T-cell (primary cell): ENCODE data around the gene B3GNT5. TPM values are rescaled to one million over a fixed set of nuclear protein-coding genes. Genes with fewer than 3 reads are reported as not detected.

Experiments
- ATAC-seq, 4 experiments: fragments of 200-7000 bp in 3 of 4; fragments of 150-1000 bp in 1 of 4; cut with Tn5 transposase; replicated peaks in 1 of 4; 1 replicate in 3 of 4; 2 replicates in 1 of 4; pipeline ENCODE4 v1.10.0; 2021; ENCODE audit warnings: moderate library complexity in 3 of 4, mild to moderate bottlenecking in 2 of 4, moderate number of reproducible peaks in 1 of 4
- CTCF ChIA-PET, 2 donors: fragments of 300-600 bp; sonication (Branson Sonifier 250); formaldehyde crosslinking; loops; one replicate each; lab custom pipeline; 2022; ENCODE audit warnings: antibody characterized with exemption in 2 of 2; lab: Charles Lee
- POLR2A ChIA-PET, 2 donors: fragments of 300-600 bp; sonication (Branson Sonifier 250); formaldehyde crosslinking; loops; one replicate each; lab custom pipeline; 2022; ENCODE audit warnings: antibody characterized with exemption in 2 of 2; lab: Charles Lee
- DNase-seq, 35 experiments: peaks; one replicate each; pipeline versions ENCODE4 v3.0.0 to v3.0.0-alpha.2; 2013 to 2023
- H3K27ac ChIP-seq: one replicate; pipeline ENCODE4 v1.5.1; 2013; ENCODE audit warnings: low read length
- H3K27me3 ChIP-seq, 2 experiments: replicated peaks in 1 of 2; 1 replicate in 1 of 2; 2 replicates in 1 of 2; pipeline versions ENCODE4 v1.6.1 to v1.7.0; 2013; ENCODE audit warnings: low read length in 1 of 2, mixed read lengths in 1 of 2; ENCODE audit not compliant: control insufficient read depth in 2 of 2, insufficient read depth in 2 of 2; ENCODE audit errors: extremely low read depth in 1 of 2
- H3K36me3 ChIP-seq, 2 donors: 1 replicate in 1 of 2; 2 replicates in 1 of 2; pipeline versions ENCODE4 v1.6.1 to v1.7.0; 2013; ENCODE audit warnings: low read length in 1 of 2; ENCODE audit not compliant: control insufficient read depth in 2 of 2, insufficient read depth in 1 of 2; ENCODE audit errors: extremely low read depth in 1 of 2
- H3K4me1 ChIP-seq, 2 experiments: 1 replicate in 1 of 2; 2 replicates in 1 of 2; pipeline versions ENCODE4 v1.6.1 to v1.7.0; 2013; ENCODE audit warnings: low read length in 2 of 2, mixed read lengths in 1 of 2; ENCODE audit not compliant: insufficient read depth in 2 of 2, control insufficient read depth in 1 of 2; ENCODE audit errors: extremely low read depth in 1 of 2
- H3K4me3 ChIP-seq, 2 donors: 1 replicate in 1 of 2; 2 replicates in 1 of 2; pipeline versions ENCODE4 v1.5.1 to v1.7.0; 2013; ENCODE audit warnings: mild to moderate bottlenecking in 2 of 2, low read length in 1 of 2, moderate library complexity in 1 of 2; ENCODE audit not compliant: control insufficient read depth in 1 of 2; ENCODE audit errors: extremely low read depth in 1 of 2
- H3K9me3 ChIP-seq: 2 replicates; pipeline ENCODE4 v1.7.0; 2013
- H3K27ac Mint-ChIP-seq, 2 donors: one replicate each; pipeline ENCODE4 v1.8.0; 2020 to 2021; ENCODE audit warnings: mild to moderate bottlenecking in 2 of 2, mixed read lengths in 2 of 2
- H3K27me3 Mint-ChIP-seq, 2 donors: one replicate each; pipeline ENCODE4 v1.8.0; 2021 to 2022; ENCODE audit warnings: mixed read lengths in 2 of 2
- H3K36me3 Mint-ChIP-seq: one replicate; pipeline ENCODE4 v1.8.0; 2021; ENCODE audit warnings: mixed read lengths
- H3K4me1 Mint-ChIP-seq, 3 donors: one replicate each; pipeline ENCODE4 v1.8.0; 2020 to 2022; ENCODE audit warnings: mixed read lengths in 3 of 3, mild to moderate bottlenecking in 1 of 3
- H3K4me3 Mint-ChIP-seq, 3 donors: one replicate each; pipeline ENCODE4 v1.8.0; 2020 to 2022; ENCODE audit warnings: mild to moderate bottlenecking in 3 of 3, mixed read lengths in 3 of 3, moderate library complexity in 3 of 3
- H3K9me3 Mint-ChIP-seq, 3 donors: one replicate each; pipeline ENCODE4 v1.8.0; 2020 to 2022; ENCODE audit warnings: mixed read lengths in 3 of 3
- WGBS: methylation state at CpG from one replicate; pipeline ENCODE4 v1.1.5; 2013; ENCODE audit warnings: missing lambda C conversion rate; ENCODE audit not compliant: insufficient coverage; 5-methylcytosine and 5-hydroxymethylcytosine counted together
- total RNA-seq, 35 experiments: library from RNA in 6 of 35; stranded (reverse) in 6 of 35; fragments of 120-200 nt in 1 of 35; gene quantifications; one replicate each; pipeline versions ENCODE4 v1.2.1 to v1.2.4 and lab custom pipeline; 2013 to 2026

Gene B3GNT5
- total RNA-seq, 5 donors from 2014 or later (not counting 1 experiment from before 2014, with no cell fraction given) = 0.16 to 0.92 (median 0.55) TPM

DNA sequence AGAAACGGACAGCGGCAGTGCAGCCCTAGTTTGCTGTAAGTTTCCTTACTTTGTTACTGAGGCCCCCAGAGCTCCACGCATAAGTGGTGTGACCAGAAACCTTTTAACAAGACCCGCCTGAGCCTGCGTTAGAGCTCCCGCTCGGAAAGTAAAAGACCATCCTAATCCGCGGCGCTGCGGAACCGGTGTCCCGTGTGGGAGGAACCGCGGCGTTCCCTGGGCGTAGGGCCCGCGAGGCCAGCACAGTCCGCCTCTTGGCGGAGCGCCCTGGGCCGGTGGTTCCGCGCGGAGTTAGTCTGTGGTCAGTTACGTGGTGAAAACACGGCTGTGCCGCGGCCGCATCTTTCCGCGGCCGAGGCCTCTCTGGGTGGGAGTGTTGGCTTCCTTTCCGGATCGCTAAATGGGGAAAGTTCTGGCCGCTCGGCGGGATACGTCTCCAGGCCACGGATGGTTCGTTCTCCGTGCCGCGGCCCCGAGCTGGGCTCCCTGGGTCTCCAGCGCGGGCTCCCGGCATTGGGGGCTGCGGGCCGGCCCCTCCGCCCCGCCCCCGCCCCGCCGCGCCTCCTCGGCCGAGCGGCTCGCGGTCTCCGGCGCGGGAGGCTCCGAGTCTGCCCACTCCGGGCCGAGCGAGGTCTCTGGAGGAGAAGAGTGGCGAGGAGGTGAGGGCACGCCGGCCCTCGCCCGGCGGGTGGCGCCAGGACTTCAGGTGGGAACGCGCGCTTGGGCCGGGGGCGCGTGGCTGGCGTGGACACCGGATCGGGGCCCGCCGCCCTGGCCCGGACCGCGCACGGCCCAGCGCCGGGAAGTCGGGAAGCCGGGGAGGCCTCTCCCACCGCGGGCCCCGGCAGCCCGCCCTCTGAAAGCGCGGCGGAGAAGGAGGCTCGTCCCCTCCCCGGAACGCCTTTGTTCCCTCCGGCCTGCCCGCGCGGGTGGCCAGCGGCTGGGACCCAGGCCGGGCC is 754 bp downstream of the B3GNT5 start:
- peak; percentile 38 to 61 (median 53) for ATAC-seq
- Histone ChIP-seq H3K27ac (no peak overlapping the region), H3K27me3 (peaks cover 0 to 38% of the 10 kb centered on the region in 2 experiments), H3K9me3 (no peaks in the 10 kb centered on the region), H3K4me1 (peaks cover 2 to 12% of the 10 kb centered on the region in 2 experiments), H3K4me3 (peak overlapping the region; percentile 54 to 95), H3K36me3 (no peaks in the 10 kb centered on the region)
- DNase-seq = peak in 12 of 35 experiments; percentile 6 to 35 (median 21)
- H3K36me3 Mint-ChIP-seq = no peaks in the 10 kb centered on the region
- H3K4me3 Mint-ChIP-seq = peak overlapping the region; percentile 68 to 81 (median 73)
- POLR2A ChIA-PET = interaction anchor here in 1 of 2 donors (0.6 to 0.8 kb wide), 2 partner anchors 32 to 69 kb away, joined by 4 read pairs; no protein-coding TSS in a partner anchor
- no peak overlapping the region for H3K27ac Mint-ChIP-seq
- H3K9me3 Mint-ChIP-seq = no peaks in the 10 kb centered on the region
- CTCF ChIA-PET = interaction anchor here (0.8 to 1.7 kb wide), 3 partner anchors 32 to 130 kb away, joined by 3 to 4 read pairs (median 3); no protein-coding TSS in a partner anchor
- peaks cover 10 to 14% (median 11%) of the 10 kb centered on the region in 3 donors for H3K4me1 Mint-ChIP-seq
- whole genome bisulfite sequencing = under 1% methylated on average over 110 of the region's 111 CpGs
- H3K27me3 Mint-ChIP-seq = peaks cover 27 to 41% of the 10 kb centered on the region in 2 donors

GRCh38 chr3:183254487-183255347 is 1.7 kb downstream of the B3GNT5 start:
- Mint-ChIP-seq H3K27me3 (peaks cover 33 to 41% of the 10 kb centered on the region in 2 donors), H3K4me3 (peak overlapping the region; percentile 48 to 65 (median 60)), H3K4me1 (peaks cover 10 to 14% (median 11%) of the 10 kb centered on the region in 3 donors), H3K9me3 (no peaks in the 10 kb centered on the region), H3K27ac (no peak overlapping the region), H3K36me3 (no peaks in the 10 kb centered on the region)
- Histone ChIP-seq H3K4me3 (peak overlapping the region in 1 of 2 donors; percentile 95), H3K27ac (no peak overlapping the region), H3K9me3 (no peaks in the 10 kb centered on the region), H3K27me3 (peaks cover 0 to 38% of the 10 kb centered on the region in 2 experiments), H3K4me1 (peaks cover 2 to 12% of the 10 kb centered on the region in 2 experiments), H3K36me3 (no peaks in the 10 kb centered on the region)
- ATAC-seq (peak in 2 of 4 experiments; percentile 20 to 25), DNase-seq (peak in 4 of 35 experiments; percentile 3 to 15 (median 8))
- CTCF ChIA-PET = interaction anchor here in 1 of 2 donors (1.6 kb wide), 1 partner anchor 129 kb away, joined by 4 read pairs; no protein-coding TSS in a partner anchor
- POLR2A ChIA-PET = interaction anchor here (0.6 kb wide), 2 partner anchors 14 to 70 kb away, joined by 4 to 5 read pairs; no protein-coding TSS in a partner anchor
- WGBS = 19% methylated on average over 45 of the region's 49 CpGs

DNA sequence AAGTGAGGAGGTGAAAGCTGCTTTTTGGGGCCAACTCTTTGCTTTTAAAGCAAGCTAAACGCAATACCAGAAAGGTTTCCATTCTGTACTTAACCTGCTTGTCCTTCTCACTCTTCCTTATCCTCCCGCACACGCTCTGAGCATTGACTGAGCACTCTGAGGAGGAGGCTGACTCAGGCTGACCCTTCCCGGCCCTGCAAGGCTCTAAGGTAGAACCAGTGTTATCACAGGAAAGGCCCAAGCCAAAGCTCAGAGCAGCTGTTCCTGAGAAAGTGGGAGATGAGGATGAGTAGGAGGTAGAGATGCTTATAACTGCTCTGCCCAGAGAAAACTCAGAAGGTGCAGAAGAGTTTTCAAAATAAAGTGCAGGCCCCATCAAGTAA is 2.3 kb downstream of the B3GNT5 start:
- WGBS = 100% methylated on average over 3 of the region's 4 CpGs
- Mint-ChIP-seq H3K27ac (no peak overlapping the region), H3K36me3 (no peaks in the 10 kb centered on the region), H3K9me3 (no peaks in the 10 kb centered on the region), H3K4me3 (peak overlapping the region; percentile 48 to 65 (median 60)), H3K4me1 (peaks cover 10 to 14% (median 11%) of the 10 kb centered on the region in 3 donors), H3K27me3 (peaks cover 33 to 40% of the 10 kb centered on the region in 2 donors)
- peaks cover 0 to 35% of the 10 kb centered on the region in 2 experiments for H3K27me3 ChIP-seq
- H3K36me3 ChIP-seq = no peaks in the 10 kb centered on the region
- no peak overlapping the region for H3K4me3 ChIP-seq
- POLR2A ChIA-PET = interaction anchor here in 1 of 2 donors (0.6 kb wide), 2 partner anchors 14 to 1277 kb away, joined by 5 to 6 read pairs; no protein-coding TSS in a partner anchor
- CTCF ChIA-PET = interaction anchor here in 1 of 2 donors (1.6 kb wide), 1 partner anchor 129 kb away, joined by 4 read pairs; no protein-coding TSS in a partner anchor
- H3K9me3 ChIP-seq = no peaks in the 10 kb centered on the region
- DNase-seq = no peak
- no peak overlapping the region for H3K27ac ChIP-seq
- H3K4me1 ChIP-seq = peaks cover 2 to 12% of the 10 kb centered on the region in 2 experiments
- ATAC-seq = no peak

DNA sequence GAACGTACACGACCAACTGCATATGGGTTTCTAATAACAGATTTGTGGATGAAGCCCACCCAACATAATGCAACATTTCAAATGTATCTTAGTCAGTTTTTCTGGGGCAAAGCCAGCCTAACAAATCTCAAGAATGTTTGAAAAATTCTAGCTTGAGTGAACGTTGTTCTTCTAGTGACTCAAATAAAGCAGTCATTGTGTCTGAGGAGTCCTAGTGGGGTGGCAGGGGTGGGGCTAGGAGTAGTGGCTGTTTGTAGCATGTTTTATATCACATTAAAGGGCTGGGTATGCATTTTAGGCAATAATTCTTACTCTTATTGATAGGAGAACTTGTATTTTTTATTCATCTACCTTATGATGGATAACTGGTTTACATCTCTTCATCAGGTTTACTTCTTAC is 6.0 kb downstream of the B3GNT5 start:
- peaks cover 2 to 4% of the 10 kb centered on the region in 2 experiments for H3K4me1 ChIP-seq
- no peak overlapping the region for H3K27ac Mint-ChIP-seq
- POLR2A ChIA-PET = no interaction called here
- no peaks in the 10 kb centered on the region for H3K9me3 Mint-ChIP-seq
- CTCF ChIA-PET = no interaction called here
- H3K27me3 ChIP-seq = peaks cover 0 to 16% of the 10 kb centered on the region in 2 experiments
- 80% methylated on average over 1 of the region's 3 CpGs for WGBS
- H3K4me1 Mint-ChIP-seq = peaks cover 5 to 8% (median 6%) of the 10 kb centered on the region in 3 donors
- no peaks in the 10 kb centered on the region for H3K36me3 Mint-ChIP-seq
- H3K36me3 ChIP-seq = no peaks in the 10 kb centered on the region
- DNase-seq (no peak), ATAC-seq (no peak)
- H3K4me3 ChIP-seq = no peak overlapping the region
- H3K9me3 ChIP-seq = no peaks in the 10 kb centered on the region
- peaks cover 31 to 41% of the 10 kb centered on the region in 2 donors for H3K27me3 Mint-ChIP-seq
- no peak overlapping the region for H3K4me3 Mint-ChIP-seq
- no peak overlapping the region for H3K27ac ChIP-seq

DNA sequence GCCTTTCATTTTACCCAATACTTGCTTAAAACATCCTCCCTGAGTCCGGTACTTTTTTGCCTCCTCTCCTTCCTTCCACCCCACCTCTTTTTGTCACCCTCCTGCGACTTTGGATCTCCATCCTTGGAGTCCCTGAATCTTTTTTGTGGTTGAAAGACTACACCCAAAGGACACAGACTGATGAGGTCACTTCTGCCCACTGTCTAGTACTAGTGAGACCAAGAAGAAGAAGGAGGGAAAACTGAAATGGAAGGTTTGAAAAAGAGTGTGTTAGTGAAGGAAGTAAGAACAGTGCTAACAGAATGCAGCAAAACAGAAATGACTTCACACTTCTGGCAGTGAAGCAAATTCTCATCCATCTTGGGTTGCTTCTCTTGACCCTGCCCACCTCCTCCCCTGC is 6.6 kb downstream of the B3GNT5 start:
- H3K4me1 Mint-ChIP-seq = peaks cover 5 to 7% (median 5%) of the 10 kb centered on the region in 3 donors
- no peaks in the 10 kb centered on the region for H3K36me3 Mint-ChIP-seq
- H3K27ac ChIP-seq = no peak overlapping the region
- POLR2A ChIA-PET = no interaction called here
- H3K36me3 ChIP-seq = no peaks in the 10 kb centered on the region
- H3K9me3 ChIP-seq = no peaks in the 10 kb centered on the region
- CTCF ChIA-PET = no interaction called here
- no peak overlapping the region for H3K27ac Mint-ChIP-seq
- no peak overlapping the region for H3K4me3 ChIP-seq
- peaks cover 0 to 14% of the 10 kb centered on the region in 2 experiments for H3K27me3 ChIP-seq
- no peak overlapping the region for H3K4me3 Mint-ChIP-seq
- H3K9me3 Mint-ChIP-seq = no peaks in the 10 kb centered on the region
- DNase-seq (no peak), ATAC-seq (no peak)
- WGBS = 100% methylated on average over 1 of the region's 2 CpGs
- H3K4me1 ChIP-seq = peaks cover under 1 to 2% of the 10 kb centered on the region in 2 experiments
- peaks cover 30 to 41% of the 10 kb centered on the region in 2 donors for H3K27me3 Mint-ChIP-seq
